Left ventricle myocardium inferior (tissue), 1 donor: Measurements from ENCODE around the gene TLE5. TPM values are rescaled to one million over a fixed set of nuclear protein-coding genes. Genes with fewer than 3 reads are reported as not detected.

ENCODE experiments used
- DNase-seq: peaks from one replicate; pipeline ENCODE4 v3.0.0-alpha.2; 2020
- H3K27ac ChIP-seq: fragments of 200-600 bp; replicated peaks from 2 replicates; pipeline ENCODE4 v1.8.0; 2021
- H3K27me3 ChIP-seq: fragments of 200-600 bp; 2 replicates; pipeline ENCODE4 v1.8.0; 2021; ENCODE audit warnings: low read depth
- H3K36me3 ChIP-seq: fragments of 200-600 bp; 2 replicates; pipeline ENCODE4 v1.8.0; 2021
- H3K4me1 ChIP-seq: fragments of 200-600 bp; 2 replicates; pipeline ENCODE4 v1.8.0; 2021
- H3K4me3 ChIP-seq: fragments of 200-600 bp; 2 replicates; pipeline ENCODE4 v1.8.0; 2021; ENCODE audit warnings: mild to moderate bottlenecking, moderate library complexity
- H3K9me3 ChIP-seq: fragments of 200-600 bp; replicated peaks from 2 replicates; pipeline ENCODE4 v1.8.0; 2021
- intact Hi-C: fragments of 100-400 bp; cut with micrococcal nuclease; formaldehyde crosslinking; loops from one replicate; pipeline ENCODE4 v1.11.0; 2022
- total RNA-seq: library from RNA; stranded (reverse); fragmentation: NEBNext Ultra II Directional; extraction: Animal tissue kit (Norgen Biotek cat#: 25700); gene quantifications from one replicate; pipeline ENCODE4 v1.2.1, GENCODE V29; 2021
- TF ChIP-seq, protein P1 (sequence below): fragments of 200-600 bp; IDR thresholded peaks from 2 replicates; pipeline ENCODE4 v1.8.0; 2021; ENCODE audit warnings: antibody characterized with exemption, mild to moderate bottlenecking, borderline replicate concordance
- donor health status: DM: no; HTN: yes; CAD: no; lungs with severe emphysema.

TLE5 gene
- total RNA-seq, 1 donor from 2014 or later: 799 TPM

DNA sequence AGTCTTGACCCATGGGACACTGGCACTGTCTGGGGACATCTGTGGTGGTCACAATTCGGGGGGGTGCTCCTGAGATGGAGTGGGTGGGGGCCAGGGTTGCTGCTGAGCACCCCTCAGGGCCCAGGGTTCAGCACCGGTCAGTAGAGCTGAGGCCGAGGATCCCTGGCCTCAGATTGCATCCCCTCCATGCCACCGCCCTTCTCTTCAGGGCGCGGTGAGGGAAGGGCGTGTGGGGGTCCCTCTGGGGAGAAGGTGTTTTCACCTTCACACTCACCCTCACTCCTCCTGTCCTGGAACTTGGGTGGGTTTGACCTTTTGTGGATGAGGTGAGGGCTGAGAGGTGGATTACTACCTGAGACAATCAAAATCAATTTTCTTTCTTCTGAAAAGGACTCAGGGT lies 45.4 kb upstream of the TLE5 start:
- Histone ChIP-seq H3K4me3 (no peak overlapping the region), H3K27ac (no peak overlapping the region), H3K27me3 (no peaks in the 10 kb centered on the region), H3K4me1 (peaks cover 69% of the 10 kb centered on the region), H3K36me3 (peaks cover 17% of the 10 kb centered on the region), H3K9me3 (no peaks in the 10 kb centered on the region)
- DNase-seq: no peak
- TF ChIP-seq, protein P1, sequence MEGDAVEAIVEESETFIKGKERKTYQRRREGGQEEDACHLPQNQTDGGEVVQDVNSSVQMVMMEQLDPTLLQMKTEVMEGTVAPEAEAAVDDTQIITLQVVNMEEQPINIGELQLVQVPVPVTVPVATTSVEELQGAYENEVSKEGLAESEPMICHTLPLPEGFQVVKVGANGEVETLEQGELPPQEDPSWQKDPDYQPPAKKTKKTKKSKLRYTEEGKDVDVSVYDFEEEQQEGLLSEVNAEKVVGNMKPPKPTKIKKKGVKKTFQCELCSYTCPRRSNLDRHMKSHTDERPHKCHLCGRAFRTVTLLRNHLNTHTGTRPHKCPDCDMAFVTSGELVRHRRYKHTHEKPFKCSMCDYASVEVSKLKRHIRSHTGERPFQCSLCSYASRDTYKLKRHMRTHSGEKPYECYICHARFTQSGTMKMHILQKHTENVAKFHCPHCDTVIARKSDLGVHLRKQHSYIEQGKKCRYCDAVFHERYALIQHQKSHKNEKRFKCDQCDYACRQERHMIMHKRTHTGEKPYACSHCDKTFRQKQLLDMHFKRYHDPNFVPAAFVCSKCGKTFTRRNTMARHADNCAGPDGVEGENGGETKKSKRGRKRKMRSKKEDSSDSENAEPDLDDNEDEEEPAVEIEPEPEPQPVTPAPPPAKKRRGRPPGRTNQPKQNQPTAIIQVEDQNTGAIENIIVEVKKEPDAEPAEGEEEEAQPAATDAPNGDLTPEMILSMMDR: no peak
- intact Hi-C loops: no loop called here

DNA sequence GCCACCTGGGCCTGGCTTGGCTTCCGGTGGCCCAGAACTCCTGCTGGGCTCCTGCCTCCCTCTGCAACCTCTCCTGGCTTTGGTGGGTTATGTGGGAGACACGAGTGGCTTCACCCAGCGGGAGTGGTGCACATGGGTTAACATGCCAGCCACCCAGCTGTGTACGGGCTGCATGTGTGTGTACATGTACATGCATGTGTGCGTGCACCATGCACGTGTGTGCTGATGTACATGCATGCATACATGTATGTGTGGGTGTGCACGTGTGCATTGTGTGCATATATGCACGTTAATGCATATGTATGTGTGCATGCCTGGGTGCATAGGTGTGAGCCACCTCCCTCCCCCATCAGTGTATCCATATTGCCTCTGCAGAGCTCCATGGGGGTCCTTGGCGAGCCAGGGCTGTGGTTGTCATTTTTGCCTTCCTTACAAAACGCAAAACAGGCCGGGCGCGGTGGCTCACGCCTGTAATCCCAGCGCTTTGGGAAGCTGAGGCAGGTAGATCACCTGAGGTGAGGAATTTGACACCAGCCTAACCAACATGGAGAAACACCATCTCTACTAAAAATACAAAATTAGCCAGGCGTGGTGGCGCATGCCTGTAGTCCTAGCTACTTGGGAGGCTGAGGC lies 44.3 kb upstream of the TLE5 start:
- TF ChIP-seq, protein P1: no peak
- Histone ChIP-seq H3K27me3 (no peaks in the 10 kb centered on the region), H3K36me3 (peaks cover 11% of the 10 kb centered on the region), H3K9me3 (no peaks in the 10 kb centered on the region), H3K27ac (no peak overlapping the region), H3K4me3 (no peak overlapping the region), H3K4me1 (peaks cover 80% of the 10 kb centered on the region)
- DNase-seq: no peak
- intact Hi-C loops: no loop called here

DNA sequence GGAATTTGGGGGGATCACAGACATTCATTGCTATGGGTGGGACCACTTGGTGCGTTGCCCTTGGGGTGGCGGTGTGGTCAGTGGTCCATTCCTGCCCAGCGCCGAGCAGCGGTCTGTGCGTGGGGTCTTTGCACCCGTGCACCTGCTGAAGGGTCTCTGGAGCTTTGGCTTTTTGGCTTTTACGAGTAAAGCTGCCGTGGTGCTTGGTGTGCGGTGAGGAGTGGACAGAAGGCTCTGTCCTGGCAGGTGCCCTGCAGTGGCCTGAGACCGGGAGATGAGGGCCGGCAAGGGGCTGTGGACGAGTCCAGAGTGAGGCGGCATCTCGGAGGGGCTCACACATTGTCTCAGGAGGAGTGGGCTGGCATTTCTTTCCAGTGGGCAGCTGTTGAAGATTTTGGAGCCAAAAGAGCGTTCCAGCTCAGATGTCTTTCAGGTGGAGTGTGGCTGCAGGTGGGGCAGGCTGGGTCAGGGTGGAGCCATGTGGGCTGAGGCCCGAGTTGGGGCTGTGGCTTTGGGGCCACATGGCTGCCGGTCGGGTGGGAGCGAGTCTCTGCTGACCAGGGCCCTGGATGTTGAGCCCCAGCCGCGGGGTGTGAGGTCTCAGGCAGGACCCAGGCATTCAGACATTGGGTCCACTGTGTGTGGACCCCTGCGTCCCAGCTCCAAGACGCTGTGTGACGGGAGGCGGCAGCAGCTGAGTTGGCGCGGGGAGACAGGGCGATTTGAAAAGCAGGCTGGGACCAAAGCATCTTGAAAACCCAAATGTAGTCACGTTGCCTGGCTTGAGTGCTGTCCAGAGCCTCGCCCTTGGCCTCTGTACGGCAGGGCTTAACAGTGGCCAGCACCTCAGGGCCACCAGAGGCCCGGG lies 43.6 kb upstream of the TLE5 start:
- intact Hi-C loops: no loop called here
- H3K4me3 ChIP-seq: no peak overlapping the region
- H3K4me1 ChIP-seq: peaks cover 87% of the 10 kb centered on the region
- no peaks in the 10 kb centered on the region for H3K27me3 ChIP-seq
- H3K27ac ChIP-seq: no peak overlapping the region
- H3K36me3 ChIP-seq: peaks cover 5% of the 10 kb centered on the region
- no peaks in the 10 kb centered on the region for H3K9me3 ChIP-seq
- DNase-seq: no peak
- TF ChIP-seq, protein P1: no peak

DNA sequence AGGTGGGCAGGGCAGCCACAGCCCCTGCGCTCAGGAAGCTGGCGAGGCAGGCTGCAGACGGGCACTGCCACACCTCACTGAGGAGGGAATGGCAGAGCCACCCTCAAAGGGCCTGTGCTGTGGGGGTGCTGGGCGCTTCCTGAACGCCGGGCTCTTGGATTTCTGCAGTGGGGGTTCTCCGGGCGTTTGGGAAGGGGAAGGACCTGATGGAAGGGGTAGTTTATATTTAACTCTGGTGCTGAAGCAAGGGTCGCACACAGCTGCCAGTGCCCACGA lies 42.4 kb upstream of the TLE5 start:
- TF ChIP-seq, protein P1: no peak
- Histone ChIP-seq H3K36me3 (no peaks in the 10 kb centered on the region), H3K27ac (peak overlapping the region; percentile 73), H3K4me1 (peaks cover 100% of the 10 kb centered on the region), H3K27me3 (no peaks in the 10 kb centered on the region), H3K4me3 (no peak overlapping the region), H3K9me3 (no peaks in the 10 kb centered on the region)
- DNase-seq: no peak
- intact Hi-C loops: no loop called here

DNA sequence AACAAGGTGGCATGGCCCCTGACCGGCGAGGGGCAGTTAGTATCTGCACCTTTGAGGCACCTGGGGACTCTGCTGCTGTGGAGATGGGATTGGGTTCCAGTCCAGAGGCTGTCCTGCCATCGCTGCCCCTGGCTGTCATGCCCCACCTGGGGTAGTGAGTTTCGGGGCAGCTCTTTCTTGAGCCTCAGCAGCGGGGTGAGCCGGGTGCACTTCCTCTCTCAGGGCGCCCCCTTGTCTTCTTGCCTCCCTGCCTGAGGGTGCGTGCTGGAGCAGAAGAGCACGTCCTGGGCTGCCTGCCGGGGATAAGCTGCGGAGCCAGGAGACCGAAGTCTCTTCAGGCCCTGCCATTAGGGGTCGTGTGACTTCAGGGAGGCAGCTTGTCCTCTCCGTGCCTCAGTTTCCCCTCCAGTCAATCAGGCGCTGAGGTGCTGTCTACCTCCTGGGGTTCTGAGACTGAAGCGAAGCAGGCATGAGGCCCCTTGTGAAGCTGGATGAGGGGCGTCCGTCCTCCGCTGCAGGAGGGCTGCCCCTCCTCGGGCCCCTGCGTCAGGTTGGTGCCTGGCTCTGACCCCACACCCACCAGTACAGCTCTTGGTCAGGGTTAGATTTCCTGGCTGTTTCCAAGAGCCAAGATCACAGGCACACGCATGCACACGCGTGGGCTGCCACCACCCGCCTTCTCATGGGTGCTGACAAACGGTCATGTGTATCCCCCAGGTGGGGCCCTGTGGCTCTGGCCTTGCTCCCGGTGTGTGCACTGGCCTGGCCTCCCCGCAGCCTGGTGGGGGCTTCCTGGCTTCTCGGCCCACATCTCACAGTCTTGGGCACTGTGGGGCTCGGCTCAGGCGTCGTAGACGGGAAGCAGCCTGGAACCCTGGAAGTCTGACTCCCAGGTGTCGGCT lies 40.2 kb upstream of the TLE5 start:
- no peaks in the 10 kb centered on the region for H3K9me3 ChIP-seq
- no peaks in the 10 kb centered on the region for H3K36me3 ChIP-seq
- TF ChIP-seq, protein P1: no peak
- no peak for DNase-seq
- no peaks in the 10 kb centered on the region for H3K27me3 ChIP-seq
- H3K4me1 ChIP-seq: peaks cover 100% of the 10 kb centered on the region
- intact Hi-C loops: no loop called here
- no peak overlapping the region for H3K4me3 ChIP-seq
- H3K27ac ChIP-seq: peak overlapping the region; percentile 33
